GM21528 (cell line): ENCODE data around the gene MT1M.
"Not testable (repeated sequence)": the region's sequence is repeated elsewhere in the genome, so short reads cannot be mapped to it uniquely, and the experiment has no call there.

ENCODE experiments used
- ATAC-seq: cut with Tn5 transposase; IDR thresholded peaks from one replicate; pipeline ENCODE4 v1.9.1; 2021; ENCODE audit warnings: mild to moderate bottlenecking, moderate library complexity; ENCODE audit not compliant: unreplicated experiment, low FRiP score

The MT1M gene

DNA sequence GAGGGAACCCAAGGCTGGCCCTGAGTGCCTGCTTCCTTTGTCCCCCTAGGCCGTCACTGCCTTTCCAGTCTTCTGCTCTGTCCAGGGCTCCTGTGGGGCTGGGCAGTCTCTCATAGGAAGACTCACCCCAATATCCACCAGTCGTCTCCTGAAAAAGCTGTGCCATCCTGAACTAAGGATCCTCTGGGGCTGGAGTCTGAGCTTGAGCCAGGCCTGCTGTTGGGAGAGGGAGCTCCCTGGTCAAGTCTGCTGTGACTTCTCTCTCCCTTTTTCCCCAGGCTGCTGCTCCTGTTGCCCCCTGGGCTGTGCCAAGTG, 38.1 kb downstream of the MT1M start:
- no peak for ATAC-seq

DNA sequence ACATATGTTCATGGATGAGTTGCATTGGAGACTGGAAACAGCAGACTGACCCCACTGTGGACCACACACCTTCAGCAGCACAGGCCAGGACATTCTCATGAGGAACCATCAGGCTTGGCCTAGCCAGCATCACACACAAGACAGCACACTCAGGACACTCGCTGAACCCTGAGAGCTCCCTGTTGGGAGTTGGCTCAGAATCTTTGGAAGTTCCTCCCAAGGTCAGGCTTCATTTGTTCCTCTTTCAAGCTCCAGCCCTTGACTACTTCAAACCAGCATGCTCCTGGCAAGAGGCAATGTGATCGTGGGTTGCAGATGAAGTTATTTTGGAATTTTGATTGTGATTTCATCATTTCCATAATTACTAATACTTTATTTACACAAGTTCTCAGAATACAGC, 39.2 kb downstream of the MT1M start:
- not testable (repeated sequence) for ATAC-seq

DNA sequence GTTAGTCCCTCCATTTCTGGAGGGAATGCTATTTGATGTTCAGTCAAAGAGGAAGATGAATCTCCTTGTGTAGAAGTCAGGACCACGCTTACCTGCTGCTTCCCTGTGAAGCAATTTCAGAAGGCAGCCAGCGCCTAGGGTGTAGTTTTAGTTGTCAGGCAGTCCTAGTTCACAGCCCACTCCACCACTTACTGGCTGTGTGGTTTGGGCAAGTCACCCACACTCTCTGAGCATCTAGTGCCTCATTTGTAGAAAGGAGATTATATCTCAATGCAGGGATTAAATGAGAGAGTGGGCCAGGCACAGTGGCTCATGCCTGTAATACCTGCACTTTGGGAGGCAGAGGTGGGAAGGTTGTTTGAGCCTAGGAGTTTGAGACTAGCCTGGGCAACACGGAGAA, 39.7 kb downstream of the MT1M start:
- not testable (repeated sequence) for ATAC-seq

DNA sequence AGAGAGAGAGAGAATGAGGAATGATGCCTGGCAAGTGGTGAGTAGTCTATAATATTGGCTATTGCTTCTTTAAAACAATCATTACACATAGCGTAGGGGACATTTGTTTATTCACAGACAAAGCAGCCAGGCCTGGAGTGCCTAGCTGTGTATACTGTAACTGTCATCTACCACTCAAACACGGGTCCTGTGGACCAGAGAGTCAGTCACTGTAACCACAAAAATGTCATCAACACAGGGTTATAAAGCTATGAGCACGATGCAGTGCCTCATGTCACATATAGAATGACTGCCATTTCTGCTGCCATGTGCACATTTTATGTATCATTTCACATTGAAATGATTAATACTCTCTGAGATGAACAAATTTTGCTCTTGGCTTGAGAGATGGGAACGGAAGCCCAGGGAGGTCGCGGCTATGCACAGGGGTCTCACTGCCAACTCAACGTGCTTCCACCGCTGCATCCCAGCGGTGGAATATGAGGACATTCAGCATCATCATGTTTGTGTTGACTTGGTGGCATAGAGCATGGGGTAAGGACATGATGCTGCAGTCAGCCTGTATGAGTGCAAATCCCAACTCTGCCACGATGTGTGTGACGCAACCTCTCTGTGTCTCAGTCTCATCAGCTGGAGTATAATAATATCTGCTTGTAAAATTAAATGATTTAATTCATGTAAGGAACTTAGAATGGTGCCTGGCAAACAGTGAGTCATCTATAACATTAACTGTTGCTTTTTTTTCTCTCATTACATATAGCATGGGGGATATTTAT, 40.5 kb downstream of the MT1M start:
- ATAC-seq, result no peak

DNA sequence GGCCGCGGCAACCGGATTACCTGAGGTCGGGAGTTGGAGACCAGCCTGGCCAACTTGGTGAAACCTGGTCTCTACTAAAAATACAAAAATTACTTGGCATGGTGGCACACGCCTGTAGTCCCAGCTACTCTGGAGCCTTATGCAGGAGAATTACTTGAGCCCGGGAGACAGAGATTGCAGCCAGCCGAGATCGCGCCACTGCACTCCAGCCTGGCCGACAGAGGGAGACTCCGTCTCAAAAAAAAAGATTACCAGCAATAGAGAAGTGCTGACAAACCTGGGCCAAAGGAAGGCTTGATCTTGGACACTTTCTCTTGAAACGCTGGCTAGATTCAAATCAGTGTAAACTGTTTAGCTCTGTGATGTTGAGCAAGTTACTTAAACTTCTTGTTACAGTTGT, 41.5 kb downstream of the MT1M start:
- no peak for ATAC-seq

DNA sequence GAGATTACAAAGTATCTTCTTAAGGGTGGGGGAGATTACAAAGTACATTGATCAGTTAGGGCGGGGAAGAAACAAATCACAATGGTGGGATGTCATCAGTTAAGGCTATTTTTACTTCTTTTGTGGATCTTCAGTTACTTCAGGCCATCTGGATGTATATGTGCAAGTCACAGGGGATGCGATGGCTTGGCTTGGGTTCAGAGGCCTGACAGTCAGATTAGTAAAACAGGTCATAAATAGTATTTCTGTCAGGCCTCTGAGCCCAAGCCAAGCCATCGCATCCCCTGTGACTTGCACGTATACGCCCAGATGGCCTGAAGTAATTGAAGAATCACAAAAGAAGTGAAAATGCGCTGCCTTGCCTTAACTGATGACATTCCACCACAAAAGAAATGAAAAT, 42.1 kb downstream of the MT1M start:
- not testable (repeated sequence) for ATAC-seq

DNA sequence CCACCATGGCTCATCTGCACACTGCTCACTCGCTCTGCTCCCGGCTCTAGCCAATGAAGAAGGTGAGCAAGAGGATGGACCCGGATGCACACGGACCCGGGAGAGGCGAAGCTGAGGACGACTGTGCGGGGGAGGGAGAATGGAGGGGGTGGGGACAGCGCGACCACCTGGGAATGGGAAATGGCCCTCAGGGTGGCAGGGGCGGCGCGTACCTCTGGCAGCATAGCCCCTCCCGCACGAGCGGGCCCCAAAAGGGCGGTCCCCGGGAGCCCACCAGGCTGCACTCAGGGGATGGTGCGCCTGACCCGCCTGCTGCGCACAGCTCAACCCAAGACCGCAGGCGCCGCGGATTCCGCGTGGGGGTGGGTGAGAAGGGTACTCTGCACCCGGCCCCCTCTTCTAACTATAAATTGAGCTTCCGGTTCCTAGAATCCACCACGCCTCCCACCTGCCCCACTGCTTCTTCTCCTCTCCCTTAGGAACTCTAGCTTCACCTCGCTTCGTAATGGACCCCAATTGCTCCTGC, 43.3 kb downstream of the MT1M start:
- ATAC-seq, result no peak

DNA sequence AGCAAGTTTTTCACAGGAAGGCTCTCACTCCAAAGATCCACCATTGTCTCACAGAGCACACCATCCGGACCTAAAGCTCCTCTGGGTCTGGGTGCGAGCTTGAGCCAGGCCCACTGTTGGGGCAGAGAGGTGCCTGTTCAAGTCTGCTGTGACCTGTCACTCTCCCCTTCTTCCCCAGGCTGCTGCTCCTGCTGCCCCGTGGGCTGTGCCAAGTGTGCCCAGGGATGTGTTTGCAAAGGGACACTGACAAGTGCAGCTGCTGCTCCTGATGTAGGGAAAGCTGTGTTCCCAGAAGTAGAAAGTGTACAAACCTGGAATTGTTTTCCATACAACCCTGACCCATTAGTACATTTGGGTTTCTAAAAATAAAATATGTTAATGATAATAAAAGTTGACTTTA, 45.0 kb downstream of the MT1M start:
- no peak for ATAC-seq

DNA sequence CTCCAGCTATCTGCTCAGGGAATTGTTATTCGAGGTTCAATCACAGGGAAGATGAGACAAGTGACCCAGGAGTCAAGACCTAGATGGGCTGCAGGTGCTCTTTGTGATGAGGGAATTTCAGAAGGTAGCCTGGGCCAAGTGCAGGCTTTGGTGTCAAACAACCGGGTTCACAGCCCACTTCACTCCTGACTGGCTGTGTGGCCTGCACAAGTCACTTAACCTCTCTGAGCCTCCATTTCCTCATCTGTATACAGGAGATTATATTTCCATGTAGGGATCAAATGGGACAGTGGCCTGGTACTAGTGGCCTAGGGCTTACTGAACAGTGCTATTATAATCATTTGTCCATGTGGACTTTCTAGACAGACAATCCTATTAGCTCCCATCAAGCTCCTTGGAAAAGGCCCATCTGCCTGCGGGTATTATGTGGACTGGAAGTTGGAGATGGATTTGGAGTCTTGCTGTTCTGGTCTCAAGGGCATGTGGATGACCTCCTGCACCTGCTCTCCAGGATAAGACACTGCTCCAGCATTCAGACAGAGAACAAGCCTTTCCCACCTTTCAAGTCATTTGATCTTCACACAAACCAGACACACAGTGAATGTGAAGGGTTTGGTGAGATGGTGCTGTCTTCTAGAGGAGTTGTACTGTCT, 46.7 kb downstream of the MT1M start:
- ATAC-seq, result no peak

DNA sequence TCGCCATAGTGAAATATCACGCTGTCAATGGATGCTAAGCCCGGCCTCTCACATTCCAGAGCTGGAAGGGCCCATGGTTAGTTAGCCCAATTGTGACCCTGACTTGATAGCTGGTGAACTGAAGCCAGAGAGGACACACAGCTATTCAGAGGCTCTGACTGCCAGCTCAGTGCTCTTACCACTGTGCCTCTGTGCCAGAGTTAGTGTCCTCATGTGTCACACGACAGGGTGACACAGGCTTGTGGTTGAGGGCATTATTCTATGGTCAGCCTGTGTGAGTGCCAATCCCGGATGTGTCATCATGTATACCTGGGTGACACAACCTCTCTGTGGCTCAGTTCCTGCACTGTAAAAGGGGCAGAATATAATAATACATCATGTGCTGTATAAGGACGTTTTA, 47.4 kb downstream of the MT1M start:
- no peak for ATAC-seq

DNA sequence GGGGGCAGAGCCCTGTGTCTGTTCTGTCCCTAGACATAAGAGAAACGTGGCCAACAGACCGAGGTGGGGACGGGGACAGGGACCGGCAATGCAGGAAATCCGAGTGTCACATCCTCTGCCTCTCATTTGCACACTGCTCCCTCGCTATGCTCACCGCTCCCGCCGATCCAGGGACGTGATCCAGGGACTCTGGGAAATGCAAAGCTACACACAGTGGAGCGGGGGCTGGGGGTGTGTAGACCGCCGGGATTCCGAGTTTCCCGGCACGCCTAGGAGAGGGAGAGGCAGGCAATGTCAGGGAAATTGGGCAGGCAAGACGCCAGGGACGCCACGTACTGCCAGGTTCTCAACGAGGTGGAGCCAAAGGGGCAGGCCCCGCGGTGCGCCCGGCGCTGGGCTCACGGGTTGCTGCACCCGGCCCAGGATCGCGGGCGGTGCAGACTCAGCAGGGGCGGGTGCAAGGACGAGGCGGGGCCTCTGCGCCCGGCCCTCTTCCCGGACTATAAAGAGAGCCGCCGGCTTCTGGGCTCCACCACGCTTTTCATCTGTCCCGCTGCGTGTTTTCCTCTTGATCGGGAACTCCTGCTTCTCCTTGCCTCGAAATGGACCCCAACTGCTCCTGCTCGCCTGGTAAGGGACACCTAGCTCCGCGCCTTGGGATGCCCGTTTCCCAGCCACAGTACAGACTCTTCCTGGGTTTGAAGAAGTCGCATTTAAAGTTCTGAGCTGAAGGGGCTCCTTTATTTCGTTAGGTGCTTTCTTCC, 49.7 kb downstream of the MT1M start, which contains the start of gene MT1X:
MT1X (plus strand) TSS at position 532 of the 764 bp plus-strand sequence; CDS start at position 603, 71 bp downstream.
- peak; percentile 98 for ATAC-seq

DNA sequence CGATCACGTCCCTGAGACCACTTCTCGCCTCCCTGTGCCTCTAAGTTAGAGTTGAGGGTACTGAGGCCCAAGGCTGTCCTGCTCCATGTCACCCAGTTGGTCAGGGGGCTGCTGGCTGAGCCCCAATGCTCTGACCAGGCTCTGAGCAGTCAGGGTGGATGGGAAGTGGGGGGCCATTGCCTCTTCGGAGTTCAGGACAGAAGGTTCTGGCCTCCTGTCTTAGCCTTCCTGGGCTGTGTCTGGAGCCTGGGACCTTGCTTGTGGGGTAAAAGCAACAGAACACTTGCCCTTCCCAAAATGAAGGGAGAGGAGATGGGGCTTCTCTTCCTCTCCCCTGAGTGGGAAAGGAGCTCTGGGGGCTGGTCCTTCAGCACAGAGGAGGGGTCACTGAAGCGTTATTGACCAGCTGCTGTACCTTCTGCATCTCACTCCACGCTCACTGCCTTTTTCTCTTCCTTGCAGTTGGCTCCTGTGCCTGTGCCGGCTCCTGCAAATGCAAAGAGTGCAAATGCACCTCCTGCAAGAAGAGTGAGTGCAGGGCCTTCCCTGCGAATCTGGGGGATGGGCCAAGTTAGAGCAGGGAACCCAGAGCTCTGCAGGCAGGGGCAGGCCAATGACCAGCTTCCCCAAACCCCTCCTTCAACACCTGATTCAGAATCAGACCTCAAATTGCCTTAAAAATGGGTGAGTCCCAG, 50.4 kb downstream of the MT1M start:
- peak; percentile 16 for ATAC-seq
